Measurements from ENCODE around the gene TLE6.

GRCh38 chr19:3029065-3029923 is 51.9 kb downstream of the TLE6 start, which contains the start of gene TLE2:
- TF ChIP-seq EZH2 (optimal IDR thresholded peaks at IDR 0.05; ENCODE audit: low read depth, low read length) (no peak), CTCF (IDR thresholded peaks at IDR 0.05; ENCODE audit: low read length) (no peak), EZH2phosphoT487 (IDR thresholded peaks at IDR 0.05; ENCODE audit: low read length) (no peak)
